Vagina (tissue), 2 donors: ENCODE data around the gene TMEM208.

ENCODE experiments used
- CTCF ChIP-seq, 3 experiments: fragments of 450-650 bp in 2 of 3; fragments of 200-600 bp in 1 of 3; sonication (generic) in 1 of 3; IDR thresholded peaks; one replicate each; pipeline ENCODE4 v1.5.1; 2017 to 2019; ENCODE audit warnings: antibody characterized with exemption in 3 of 3, mild to moderate bottlenecking in 2 of 3, moderate library complexity in 2 of 3
- POLR2A ChIP-seq, 2 donors: fragments of 450-650 bp; IDR thresholded peaks; one replicate each; pipeline ENCODE4 v1.6.1; 2017; ENCODE audit warnings: antibody characterized with exemption in 2 of 2, mild to moderate bottlenecking in 2 of 2, moderate library complexity in 2 of 2

- TF ChIP-seq POLR2A (IDR thresholded peaks at IDR 0.05), result no peak
- TF ChIP-seq CTCF (IDR thresholded peaks at IDR 0.05), result no peak
These were observed 18.3 kb downstream of the TMEM208 start for GRCh38 chr16:67245186-67245585.
